H9 (cell line): ENCODE measurements around the gene PUS10. TPM values are rescaled to one million over a fixed set of nuclear protein-coding genes. Genes with fewer than 3 reads are reported as not detected.

Experiments used
- DNase-seq: peaks from one replicate; pipeline ENCODE4 v3.0.0-alpha.2; 2017
- H2AFZ ChIP-seq: one replicate; pipeline ENCODE4 v1.6.1; 2013; ENCODE audit warnings: mild to moderate bottlenecking, low read length, control low read depth, moderate library complexity
- H2AK5ac ChIP-seq: 2 replicates; pipeline ENCODE4 v1.6.1; 2013; ENCODE audit warnings: low read length, control low read depth, mixed read lengths; ENCODE audit not compliant: insufficient read length
- H2BK120ac ChIP-seq: one replicate; pipeline ENCODE4 v1.6.1; 2013; ENCODE audit warnings: low read depth, mild to moderate bottlenecking, low read length, control low read depth, inconsistent platforms; ENCODE audit not compliant: poor library complexity, severe bottlenecking
- H2BK12ac ChIP-seq: 2 replicates; pipeline ENCODE4 v1.6.1; 2013; ENCODE audit warnings: low read length, control low read depth, mixed read lengths, low read depth; ENCODE audit not compliant: insufficient read length
- H2BK15ac ChIP-seq: 2 replicates; pipeline ENCODE4 v1.6.1; 2013; ENCODE audit warnings: low read depth, low read length, control low read depth
- H2BK20ac ChIP-seq: one replicate; pipeline ENCODE4 v1.6.1; 2013; ENCODE audit warnings: low read depth, mild to moderate bottlenecking, low read length, control low read depth, inconsistent platforms; ENCODE audit not compliant: poor library complexity, severe bottlenecking
- H2BK5ac ChIP-seq: 2 replicates; pipeline ENCODE4 v1.6.1; 2013; ENCODE audit warnings: low read length, control low read depth, mixed read lengths; ENCODE audit not compliant: insufficient read length
- H3K14ac ChIP-seq: 2 replicates; pipeline ENCODE4 v1.6.1; 2013; ENCODE audit warnings: low read length, control low read depth; ENCODE audit not compliant: insufficient read depth
- H3K18ac ChIP-seq: 2 replicates; pipeline ENCODE4 v1.6.1; 2013; ENCODE audit warnings: low read depth, mild to moderate bottlenecking, mixed read lengths, low read length, control low read depth; ENCODE audit not compliant: insufficient read length
- H3K23ac ChIP-seq: 2 replicates; pipeline ENCODE4 v1.6.1; 2013; ENCODE audit warnings: low read length, control low read depth, mixed read lengths, low read depth; ENCODE audit not compliant: insufficient read length
- H3K23me2 ChIP-seq: 2 replicates; pipeline ENCODE4 v1.6.1; 2013; ENCODE audit warnings: low read depth, mild to moderate bottlenecking, mixed read lengths, low read length, control low read depth; ENCODE audit not compliant: insufficient read length, poor library complexity, severe bottlenecking
- H3K27ac ChIP-seq: 2 replicates; pipeline ENCODE4 v1.5.1; 2013; ENCODE audit warnings: low read length, control low read depth, mixed read lengths, low read depth; ENCODE audit not compliant: insufficient read length
- H3K27me3 ChIP-seq: 2 replicates; pipeline ENCODE4 v1.6.1; 2013; ENCODE audit warnings: low read length, control low read depth, inconsistent platforms; ENCODE audit not compliant: insufficient read depth
- H3K4ac ChIP-seq: 2 replicates; pipeline ENCODE4 v1.6.1; 2013; ENCODE audit warnings: low read depth, mild to moderate bottlenecking, control low read depth, inconsistent platforms, low read length, moderate library complexity
- H3K4me1 ChIP-seq: 2 replicates; pipeline ENCODE4 v1.6.1; 2013; ENCODE audit warnings: low read length, control low read depth, inconsistent platforms; ENCODE audit not compliant: insufficient read depth
- H3K4me2 ChIP-seq: 2 replicates; pipeline ENCODE4 v1.6.1; 2013; ENCODE audit warnings: low read length, control low read depth, mixed read lengths; ENCODE audit not compliant: insufficient read length, insufficient read depth
- H3K56ac ChIP-seq: 2 replicates; pipeline ENCODE4 v1.6.1; 2013; ENCODE audit warnings: low read depth, mild to moderate bottlenecking, mixed read lengths, low read length, control low read depth; ENCODE audit not compliant: insufficient read length
- H3K79me1 ChIP-seq: 2 replicates; pipeline ENCODE4 v1.6.1; 2013; ENCODE audit warnings: low read depth, mild to moderate bottlenecking, moderate library complexity, low read length, control low read depth, inconsistent platforms; ENCODE audit not compliant: insufficient read depth, poor library complexity, severe bottlenecking
- H3K79me2 ChIP-seq: 2 replicates; pipeline ENCODE4 v1.6.1; 2013; ENCODE audit warnings: low read length, control low read depth, inconsistent platforms; ENCODE audit not compliant: insufficient read depth
- H3K9ac ChIP-seq: 2 replicates; pipeline ENCODE4 v1.6.1; 2013; ENCODE audit warnings: low read length, control low read depth, mixed read lengths; ENCODE audit not compliant: insufficient read length; ENCODE audit errors: extremely low read depth
- H3K9me3 ChIP-seq: one replicate; pipeline ENCODE4 v1.6.1; 2013; ENCODE audit warnings: low read depth, low read length, inconsistent platforms; ENCODE audit not compliant: control insufficient read depth
- H3T11ph ChIP-seq: one replicate; pipeline ENCODE4 v1.6.1; 2013; ENCODE audit warnings: mild to moderate bottlenecking, low read length, control low read depth, inconsistent platforms
- H4K20me1 ChIP-seq: one replicate; pipeline ENCODE4 v1.6.1; 2013; ENCODE audit not compliant: control insufficient read depth, insufficient read length, insufficient read depth
- H4K5ac ChIP-seq: 2 replicates; pipeline ENCODE4 v1.6.1; 2013; ENCODE audit warnings: low read depth, mild to moderate bottlenecking, mixed read lengths, low read length, control low read depth; ENCODE audit not compliant: insufficient read length
- H4K8ac ChIP-seq: replicated peaks from 2 replicates; pipeline ENCODE4 v1.6.1; 2013; ENCODE audit warnings: low read length, control low read depth, mixed read lengths, low read depth; ENCODE audit not compliant: insufficient read length
- H4K91ac ChIP-seq: 2 replicates; pipeline ENCODE4 v1.6.1; 2013; ENCODE audit warnings: low read depth, mild to moderate bottlenecking, moderate library complexity, mixed read lengths, low read length, control low read depth; ENCODE audit not compliant: insufficient read length
- H3K27ac Mint-ChIP-seq, 3 experiments: 2 replicates in 2 of 3; 3 replicates in 1 of 3; pipeline ENCODE4 v1.8.0; 2020 to 2021; ENCODE audit warnings: mixed read lengths in 3 of 3, mild to moderate bottlenecking in 1 of 3, moderate library complexity in 1 of 3
- H3K27me3 Mint-ChIP-seq: 2 replicates; pipeline ENCODE4 v1.8.0; 2021; ENCODE audit warnings: low read depth, mild to moderate bottlenecking, moderate library complexity, mixed read lengths
- H3K36me3 Mint-ChIP-seq, 3 experiments: 2 replicates in 2 of 3; 3 replicates in 1 of 3; pipeline ENCODE4 v1.8.0; 2020 to 2021; ENCODE audit warnings: low read depth in 3 of 3, mixed read lengths in 3 of 3; ENCODE audit not compliant: insufficient read depth in 1 of 3
- H3K4me1 Mint-ChIP-seq, 2 experiments: 2 replicates each; pipeline ENCODE4 v1.8.0; 2020; ENCODE audit warnings: mixed read lengths in 2 of 2
- H3K4me3 Mint-ChIP-seq, 2 experiments: 2 replicates in 1 of 2; 3 replicates in 1 of 2; pipeline ENCODE4 v1.8.0; 2020 to 2021; ENCODE audit warnings: mild to moderate bottlenecking in 2 of 2, mixed read lengths in 2 of 2, moderate library complexity in 1 of 2
- H3K9me3 Mint-ChIP-seq, 2 experiments: 2 replicates in 1 of 2; 3 replicates in 1 of 2; pipeline ENCODE4 v1.8.0; 2020; ENCODE audit warnings: mild to moderate bottlenecking in 2 of 2, mixed read lengths in 2 of 2, moderate library complexity in 1 of 2
- WGBS: extraction: QIAGEN DNeasy Blood & Tissue Kit; methylation state at CpG from one replicate; pipeline ENCODE4 v1.1.7; 2013; ENCODE audit warnings: missing lambda C conversion rate, low lambda C conversion rate, mixed read lengths; ENCODE audit not compliant: insufficient read length; ENCODE audit errors: extremely low coverage; 5-methylcytosine and 5-hydroxymethylcytosine counted together
- total RNA-seq: library from RNA; stranded (reverse); gene quantifications from 2 replicates; pipeline ENCODE4 v1.2.1, GENCODE V29; 2021
- TF ChIP-seq, protein P1 (sequence below): fragments of 200-600 bp; sonication (generic); conservative IDR thresholded peaks from 3 replicates; pipeline ENCODE4 v1.8.0; 2021; ENCODE audit warnings: antibody characterized with exemption, mild to moderate bottlenecking

The PUS10 gene
- total RNA-seq, 1 experiment from 2014 or later: 2.3 TPM

DNA sequence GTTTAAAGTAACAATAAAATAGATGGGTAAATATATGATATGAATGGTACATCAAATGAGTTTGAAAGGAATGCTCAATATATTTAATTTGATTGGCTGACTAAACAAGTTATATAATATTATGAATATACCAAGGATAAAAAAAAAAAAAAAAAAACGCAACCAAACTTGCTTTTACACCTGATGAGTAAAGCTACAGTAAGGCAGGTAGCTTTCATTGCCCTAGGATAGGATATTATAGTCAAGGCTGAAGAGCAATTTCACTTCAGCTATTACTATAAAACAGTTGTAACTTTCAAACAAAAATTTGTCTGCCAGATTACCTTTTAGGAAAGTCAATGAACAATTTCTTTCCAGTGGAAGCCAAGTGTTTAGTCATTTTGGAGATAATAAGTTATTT lies 57.3 kb downstream of the PUS10 start:
- no peak overlapping the region for H3K18ac ChIP-seq
- H3K9ac ChIP-seq: no peak overlapping the region
- H3K4me1 Mint-ChIP-seq: peaks cover 3 to 9% of the 10 kb centered on the region in 2 experiments; a peak in 3 of 4 replicates
- no peak overlapping the region for H3T11ph ChIP-seq
- no peak overlapping the region for H3K4ac ChIP-seq
- H3K14ac ChIP-seq: no peak overlapping the region
- H2BK15ac ChIP-seq: no peak overlapping the region
- no peak overlapping the region for H3K4me2 ChIP-seq
- H2AK5ac ChIP-seq: no peak overlapping the region
- no peak overlapping the region for H2AFZ ChIP-seq
- DNase-seq: no peak
- H2BK20ac ChIP-seq: no peak overlapping the region
- no peak overlapping the region for H2BK12ac ChIP-seq
- no peak overlapping the region for H4K91ac ChIP-seq
- no peaks in the 10 kb centered on the region for H3K9me3 ChIP-seq
- H2BK5ac ChIP-seq: no peak overlapping the region
- no peak overlapping the region for H3K23ac ChIP-seq
- no peaks in the 10 kb centered on the region; a peak in 1 of 7 replicates for H3K36me3 Mint-ChIP-seq
- no peak overlapping the region for H3K27ac ChIP-seq
- no peak overlapping the region for H3K27ac Mint-ChIP-seq
- WGBS: no CpG with 5 or more reads among the region's 1 CpG
- H3K9me3 Mint-ChIP-seq: no peaks in the 10 kb centered on the region
- no peaks in the 10 kb centered on the region for H3K27me3 Mint-ChIP-seq
- no peaks in the 10 kb centered on the region for H3K79me2 ChIP-seq
- H4K20me1 ChIP-seq: no peaks in the 10 kb centered on the region
- no peaks in the 10 kb centered on the region for H3K23me2 ChIP-seq
- no peak overlapping the region for H3K4me3 Mint-ChIP-seq
- no peak overlapping the region for H2BK120ac ChIP-seq
- H3K79me1 ChIP-seq: no peaks in the 10 kb centered on the region
- no peak overlapping the region for H3K56ac ChIP-seq
- TF ChIP-seq, protein P1, sequence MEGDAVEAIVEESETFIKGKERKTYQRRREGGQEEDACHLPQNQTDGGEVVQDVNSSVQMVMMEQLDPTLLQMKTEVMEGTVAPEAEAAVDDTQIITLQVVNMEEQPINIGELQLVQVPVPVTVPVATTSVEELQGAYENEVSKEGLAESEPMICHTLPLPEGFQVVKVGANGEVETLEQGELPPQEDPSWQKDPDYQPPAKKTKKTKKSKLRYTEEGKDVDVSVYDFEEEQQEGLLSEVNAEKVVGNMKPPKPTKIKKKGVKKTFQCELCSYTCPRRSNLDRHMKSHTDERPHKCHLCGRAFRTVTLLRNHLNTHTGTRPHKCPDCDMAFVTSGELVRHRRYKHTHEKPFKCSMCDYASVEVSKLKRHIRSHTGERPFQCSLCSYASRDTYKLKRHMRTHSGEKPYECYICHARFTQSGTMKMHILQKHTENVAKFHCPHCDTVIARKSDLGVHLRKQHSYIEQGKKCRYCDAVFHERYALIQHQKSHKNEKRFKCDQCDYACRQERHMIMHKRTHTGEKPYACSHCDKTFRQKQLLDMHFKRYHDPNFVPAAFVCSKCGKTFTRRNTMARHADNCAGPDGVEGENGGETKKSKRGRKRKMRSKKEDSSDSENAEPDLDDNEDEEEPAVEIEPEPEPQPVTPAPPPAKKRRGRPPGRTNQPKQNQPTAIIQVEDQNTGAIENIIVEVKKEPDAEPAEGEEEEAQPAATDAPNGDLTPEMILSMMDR: no peak
- no peaks in the 10 kb centered on the region; the same call in 1 of the 2 replicates for H3K4me1 ChIP-seq
- no peak overlapping the region for H4K8ac ChIP-seq
- H3K27me3 ChIP-seq: no peaks in the 10 kb centered on the region
- H4K5ac ChIP-seq: no peak overlapping the region
